NK-92 treated with Interleukin-12 subunit alpha and Interleukin-12 subunit beta, amount 100 ng/mL, for 24 hours (cell line): ENCODE data around the gene FCHO1.
"Not testable (repeated sequence)": the region's sequence is repeated elsewhere in the genome, so short reads cannot be mapped to it uniquely, and the experiment has no call there.

Experiments used
- DNase-seq: peaks from one replicate; lab custom pipeline; 2025; lab: John Stamatoyannopoulos, UW

Gene FCHO1

GRCh38 chr19:17795495-17795856 lies 44.2 kb downstream of the FCHO1 start:
- no peak for DNase-seq

GRCh38 chr19:17796013-17796837 lies 44.9 kb downstream of the FCHO1 start:
- no peak for DNase-seq

- DNase-seq: no peak
Measured at GRCh38 chr19:17796838-17797423, 45.7 kb downstream of the FCHO1 start.

GRCh38 chr19:17797424-17798201 lies 46.3 kb downstream of the FCHO1 start:
- DNase-seq: no peak

GRCh38 chr19:17798599-17798998 lies 47.3 kb downstream of the FCHO1 start:
- DNase-seq: not testable (repeated sequence)

- DNase-seq: no peak
Measured at GRCh38 chr19:17802137-17802858, 51.0 kb downstream of the FCHO1 start.

- no peak for DNase-seq
Measured at GRCh38 chr19:17803264-17803896, 52.1 kb downstream of the FCHO1 start.

GRCh38 chr19:17805427-17805826 lies 54.1 kb downstream of the FCHO1 start:
- DNase-seq: no peak

- no peak for DNase-seq
Measured at GRCh38 chr19:17806945-17807344, 55.7 kb downstream of the FCHO1 start.

GRCh38 chr19:17807731-17808316 lies 56.5 kb downstream of the FCHO1 start:
- DNase-seq: no peak

- no peak for DNase-seq
Measured at GRCh38 chr19:17811103-17811502, 59.8 kb downstream of the FCHO1 start.

- no peak for DNase-seq
Measured at GRCh38 chr19:17811681-17812080, 60.4 kb downstream of the FCHO1 start.

- no peak for DNase-seq
Measured at GRCh38 chr19:17812099-17812498, 60.8 kb downstream of the FCHO1 start.

GRCh38 chr19:17817668-17818363 lies 66.5 kb downstream of the FCHO1 start:
- no peak for DNase-seq

GRCh38 chr19:17821190-17821589 lies 69.9 kb downstream of the FCHO1 start, which contains the start of gene INSL3:
Gene INSL3 (minus strand): TSS chr19:17821519. CDS start chr19:17821506, 13 bp downstream.
- no peak for DNase-seq

GRCh38 chr19:17824339-17824738 lies 73.1 kb downstream of the FCHO1 start:
- no peak for DNase-seq

GRCh38 chr19:17826508-17827056 lies 75.3 kb downstream of the FCHO1 start:
- DNase-seq: no peak

GRCh38 chr19:17829855-17830566 lies 78.7 kb downstream of the FCHO1 start:
- DNase-seq: no peak

GRCh38 chr19:17830567-17831418 lies 79.5 kb downstream of the FCHO1 start:
- DNase-seq: no peak
